ENCODE results near the gene MRPL34.

Gene MRPL34

DNA sequence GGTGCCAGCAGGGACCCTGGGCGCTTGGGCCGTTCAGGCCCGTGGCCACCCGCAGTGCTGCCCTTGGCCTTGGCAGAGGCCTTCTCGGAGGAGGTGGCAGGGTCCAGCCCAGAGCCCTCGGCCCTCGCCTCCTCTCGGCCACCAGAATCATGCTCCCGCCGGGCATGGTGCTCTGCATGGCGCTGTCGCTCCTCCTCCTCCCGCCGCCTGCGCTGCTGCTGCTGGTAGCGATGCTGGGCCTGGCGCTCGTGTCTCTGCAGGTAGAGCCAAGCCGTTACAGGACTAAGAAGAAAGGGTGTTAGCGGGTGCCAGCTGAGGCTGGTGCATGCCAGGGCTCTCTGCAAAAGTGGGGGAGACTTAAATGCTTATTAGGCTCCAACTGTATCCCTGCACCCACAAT lies 19.5 kb downstream of the MRPL34 start:
- Histone ChIP-seq H3K4me3 (no peak overlapping the region), H4K20me1 (peaks cover 6 to 82% (median 45%) of the 10 kb centered on the region in 11 experiments; a peak in 20 of 22 replicates), H3K27ac (no peak overlapping the region), H3K4me1 (peaks cover 52 to 79% (median 64%) of the 10 kb centered on the region in 10 experiments), H3K9me3 (replicated peaks in 1 of 11) (no peaks in the 10 kb centered on the region), H3K4me2 (no peak overlapping the region; a peak in 1 of 22 replicates), H3K36me3 (peaks cover 11 to 66% (median 34%) of the 10 kb centered on the region in 11 experiments), H3K27me3 (peaks cover 14 to 22% (median 15%) of the 10 kb centered on the region in 11 experiments; a peak in 21 of 22 replicates), H3K9ac (no peak overlapping the region)
- no peak for TF ChIP-seq Cebpa-rat (IDR thresholded peaks at IDR 0.05)

GRCh38 chr19:17325881-17326594 lies 20.4 kb downstream of the MRPL34 start:
- H3K9ac ChIP-seq, result no peak overlapping the region
- no peak overlapping the region for H3K27ac ChIP-seq
- no peak overlapping the region for H3K4me2 ChIP-seq
- H4K20me1 ChIP-seq, result peaks cover 6 to 82% (median 42%) of the 10 kb centered on the region in 11 experiments; a peak in 19 of 22 replicates
- H3K4me1 ChIP-seq, result peaks cover 55 to 78% (median 63%) of the 10 kb centered on the region in 10 experiments
- TF ChIP-seq Cebpa-rat (IDR thresholded peaks at IDR 0.05), result no peak
- no peaks in the 10 kb centered on the region for H3K9me3 ChIP-seq (replicated peaks in 1 of 11)
- no peak overlapping the region for H3K4me3 ChIP-seq
- H3K27me3 ChIP-seq, result peaks cover 15 to 28% (median 21%) of the 10 kb centered on the region in 11 experiments; a peak in 21 of 22 replicates
- peaks cover 2 to 66% (median 25%) of the 10 kb centered on the region in 11 experiments; a peak in 21 of 22 replicates for H3K36me3 ChIP-seq

DNA sequence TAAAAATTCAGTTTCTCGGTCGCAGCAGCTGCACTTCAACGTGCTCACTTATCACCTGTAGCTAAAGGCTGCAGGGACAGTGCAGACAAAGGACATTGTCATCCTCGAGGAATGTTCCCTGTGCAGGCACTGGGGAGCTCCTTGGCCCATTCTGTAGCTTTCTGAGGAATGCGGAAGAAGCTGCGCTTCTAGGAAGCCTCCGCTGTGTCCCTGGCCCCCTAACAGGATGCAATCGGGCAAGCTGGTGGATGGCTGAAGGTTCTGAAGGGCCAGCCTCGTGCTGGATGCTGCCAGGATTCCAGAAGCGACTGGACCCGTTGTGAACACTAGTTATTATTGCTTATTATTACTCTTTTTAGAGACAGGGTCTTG lies 20.9 kb downstream of the MRPL34 start:
- Histone ChIP-seq H3K9ac (0 out of 22 replicates have a peak overlapping the region, but pooled peaks of 1 of the 11 experiments have one; percentile 5), H3K27me3 (peaks cover 15 to 29% (median 21%) of the 10 kb centered on the region in 11 experiments; a peak in 21 of 22 replicates), H3K4me2 (no peak overlapping the region), H3K9me3 (replicated peaks in 1 of 11) (no peaks in the 10 kb centered on the region), H3K27ac (no peak overlapping the region), H4K20me1 (peaks cover 6 to 77% (median 40%) of the 10 kb centered on the region in 11 experiments; a peak in 19 of 22 replicates), H3K4me3 (no peak overlapping the region), H3K36me3 (peaks cover 0 to 66% (median 21%) of the 10 kb centered on the region in 11 experiments; a peak in 19 of 22 replicates), H3K4me1 (peaks cover 50 to 73% (median 58%) of the 10 kb centered on the region in 10 experiments)
- 0 out of 22 replicates have a peak, but pooled peaks of 1 of the 11 experiments have one; percentile 27 for TF ChIP-seq Cebpa-rat (IDR thresholded peaks at IDR 0.05)

DNA sequence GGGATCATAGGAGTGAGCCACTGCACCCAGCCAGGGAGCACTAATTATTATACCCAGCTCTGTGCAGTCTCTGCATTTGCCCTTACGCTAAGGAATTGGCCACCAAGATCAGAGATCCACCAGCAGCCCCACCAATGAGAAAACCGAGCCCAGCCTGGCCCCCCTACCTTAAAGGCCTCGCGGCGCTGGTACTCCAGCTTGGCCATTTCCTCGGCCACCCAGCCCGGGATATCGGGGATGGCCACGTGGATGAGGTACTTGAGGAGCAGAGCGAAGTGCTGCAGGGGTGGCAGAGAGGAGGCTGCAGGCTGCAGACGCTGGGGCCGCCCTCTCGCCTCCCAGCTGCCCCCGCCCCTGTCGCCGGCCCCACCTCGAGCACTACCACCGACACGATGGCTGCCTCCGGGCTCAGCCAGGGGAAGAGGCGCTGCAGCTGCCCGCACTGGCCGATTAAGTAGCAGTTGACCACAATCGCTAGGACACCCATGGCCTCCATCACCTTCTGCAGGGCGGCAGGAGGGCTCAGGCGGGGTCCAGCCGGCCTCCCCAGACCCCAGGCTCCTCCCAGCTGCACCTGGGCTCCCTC lies 21.5 kb downstream of the MRPL34 start:
- Histone ChIP-seq H3K4me2 (peak overlapping the region in 1 of 11 experiments; percentile 24; a peak in 1 of 22 replicates), H3K4me1 (peaks cover 44 to 67% (median 52%) of the 10 kb centered on the region in 10 experiments), H3K27me3 (peaks cover 15 to 29% (median 21%) of the 10 kb centered on the region in 11 experiments; a peak in 21 of 22 replicates), H3K9me3 (replicated peaks in 1 of 11) (no peaks in the 10 kb centered on the region), H3K4me3 (no peak overlapping the region), H3K27ac (no peak overlapping the region), H3K9ac (0 out of 22 replicates have a peak overlapping the region, but pooled peaks of 1 of the 11 experiments have one; percentile 5), H4K20me1 (peaks cover 3 to 71% (median 34%) of the 10 kb centered on the region in 11 experiments; a peak in 19 of 22 replicates), H3K36me3 (peaks cover 0 to 62% (median 15%) of the 10 kb centered on the region in 11 experiments; a peak in 17 of 22 replicates)
- peak in 1 of 11 experiments; percentile 2; a peak in 1 of 22 replicates for TF ChIP-seq Cebpa-rat (IDR thresholded peaks at IDR 0.05)

- peaks cover 37 to 63% (median 47%) of the 10 kb centered on the region in 10 experiments for H3K4me1 ChIP-seq
- peak overlapping the region in 8 of 11 experiments; percentile 32 to 70 (median 50); a peak in 11 of 22 replicates for H3K9ac ChIP-seq
- H3K27ac ChIP-seq, result peak overlapping the region in 3 of 11 experiments; percentile 27 to 47 (median 46); a peak in 3 of 22 replicates
Observed at GRCh38 chr19:17327654-17328516, 22.2 kb downstream of the MRPL34 start.

GRCh38 chr19:17328517-17329365 lies 23.1 kb downstream of the MRPL34 start:
- peaks cover 0 to 62% (median 27%) of the 10 kb centered on the region in 11 experiments; a peak in 16 of 22 replicates for H4K20me1 ChIP-seq
- TF ChIP-seq Cebpa-rat (IDR thresholded peaks at IDR 0.05), result no peak
- peaks cover 15 to 29% (median 20%) of the 10 kb centered on the region in 11 experiments; a peak in 21 of 22 replicates for H3K27me3 ChIP-seq
- H3K4me2 ChIP-seq, result peak overlapping the region; percentile 79 to 95 (median 92)
- H3K36me3 ChIP-seq, result peaks cover 8 to 70% (median 15%) of the 10 kb centered on the region in 11 experiments; a peak in 18 of 22 replicates
- peaks cover 33 to 65% (median 49%) of the 10 kb centered on the region in 10 experiments for H3K4me1 ChIP-seq
- peak overlapping the region; percentile 18 to 54 (median 44); a peak in 13 of 20 replicates for H3K4me3 ChIP-seq
- H3K27ac ChIP-seq, result peak overlapping the region in 3 of 11 experiments; percentile 27 to 59 (median 47); a peak in 4 of 22 replicates
- H3K9me3 ChIP-seq (replicated peaks in 1 of 11), result peaks cover 0 to 9% (median 6%) of the 10 kb centered on the region in 11 experiments; a peak in 13 of 22 replicates
- H3K9ac ChIP-seq, result peak overlapping the region; percentile 21 to 70 (median 50); a peak in 17 of 22 replicates

More at GRCh38 chr19:17327654-17328516, 22.2 kb downstream of the MRPL34 start:
- Histone ChIP-seq H3K27me3 (peaks cover 15 to 29% (median 20%) of the 10 kb centered on the region in 11 experiments; a peak in 21 of 22 replicates), H3K36me3 (peaks cover 6 to 66% (median 12%) of the 10 kb centered on the region in 11 experiments; a peak in 18 of 22 replicates), H3K4me2 (peak overlapping the region; percentile 79 to 95 (median 86)), H3K9me3 (replicated peaks in 1 of 11) (peaks cover 0 to 7% (median 4%) of the 10 kb centered on the region in 11 experiments; a peak in 13 of 22 replicates), H4K20me1 (peaks cover 0 to 64% (median 27%) of the 10 kb centered on the region in 11 experiments; a peak in 18 of 22 replicates), H3K4me3 (peak overlapping the region; percentile 18 to 53 (median 44); a peak in 11 of 20 replicates)
- no peak for TF ChIP-seq Cebpa-rat (IDR thresholded peaks at IDR 0.05)
